ENCODE measurements around the gene CHRM5. TPM values are rescaled to one million over a fixed set of nuclear protein-coding genes. Genes with fewer than 3 reads are reported as not detected.

Gene CHRM5
- total and polyA plus RNA-seq, 2 donors (not counting 1 experiment from before 2014, with no cell fraction given): not detected

DNA sequence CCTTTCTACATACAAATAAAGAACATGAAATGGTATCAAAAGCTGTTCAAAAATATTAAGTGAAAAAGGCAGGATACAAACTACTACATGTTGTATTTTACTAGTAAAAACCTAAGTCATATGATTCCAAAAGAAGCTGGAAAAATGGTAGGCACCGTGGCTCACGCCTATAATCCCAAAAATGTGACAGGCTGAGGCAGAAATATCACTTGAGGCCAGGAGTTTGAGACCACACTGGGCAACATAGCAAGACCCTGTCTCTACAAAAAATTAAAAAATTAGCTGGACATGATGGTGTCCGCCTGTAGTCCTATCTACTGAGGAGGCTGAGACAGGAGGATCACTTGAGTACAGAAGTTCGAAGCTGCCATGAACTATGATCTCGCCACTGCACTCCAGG is 131.6 kb downstream of the CHRM5 start:
- no peaks in the 10 kb centered on the region for H4K20me1 ChIP-seq (ENCODE audit: control insufficient read depth, insufficient read depth, low read length, poor library complexity, severe bottlenecking)
- H3K36me3 ChIP-seq (replicated peaks in 1 of 2; ENCODE audit: control extremely low read depth in 1 of 2, control insufficient read depth in 1 of 2, extremely low read depth in 1 of 2, insufficient read depth in 2 of 2, low read length in 1 of 2): peaks cover 3 to 5% of the 10 kb centered on the region in 2 experiments
- H3K27me3 Mint-ChIP-seq: no peaks in the 10 kb centered on the region
- no peaks in the 10 kb centered on the region for H3K9me3 ChIP-seq (ENCODE audit: control extremely low read depth in 1 of 3, control insufficient read depth in 2 of 3, insufficient read depth in 1 of 3, low read length in 2 of 3)
- H3K4me3 ChIP-seq (ENCODE audit: control extremely low read depth in 1 of 5, extremely low read depth in 1 of 5, insufficient read depth in 1 of 5, low read depth in 2 of 5, low read length in 4 of 5): no peak overlapping the region
- ChIA-PET POLR2A (interaction anchor here (1.5 kb wide), 1 partner anchor 268 kb away, joined by 4 read pairs; no protein-coding TSS in a partner anchor), CTCF (interaction anchor here (1.0 to 1.4 kb wide), 2 partner anchors 38 to 39 kb away, joined by 3 to 4 read pairs; no protein-coding TSS in a partner anchor)
- 100% methylated on average over 3 of the region's 5 CpGs for WGBS (ENCODE audit: insufficient coverage)
- no peak overlapping the region for H3K4me2 ChIP-seq (replicated peaks; ENCODE audit: low read depth, low read length, poor library complexity, severe bottlenecking)
- no peak overlapping the region for H3K27ac Mint-ChIP-seq
- peaks cover 18 to 19% of the 10 kb centered on the region in 2 donors for H3K4me1 ChIP-seq (ENCODE audit: control insufficient read depth in 2 of 2, insufficient read depth in 2 of 2, low read length in 2 of 2)
- no peak overlapping the region for H2AFZ ChIP-seq (ENCODE audit: insufficient read depth, low read depth, low read length, poor library complexity, severe bottlenecking)
- DNase-seq (no peak), ATAC-seq (ENCODE audit: low read depth) (no peak)
- no peak overlapping the region for H3K27ac ChIP-seq (ENCODE audit: low read length in 2 of 2)
- no peak overlapping the region for H3K9ac ChIP-seq (ENCODE audit: low read length)
- intact Hi-C loops (cut with micrococcal nuclease): no loop called here
- TF ChIP-seq CTCF (IDR thresholded peaks at IDR 0.05): no peak
- no peak for TF ChIP-seq EZH2 (IDR thresholded peaks at IDR 0.05; ENCODE audit: borderline replicate concordance, insufficient read depth, low read depth, low read length, poor library complexity, severe bottlenecking)
- peak overlapping the region; percentile 41 for H3K4me3 Mint-ChIP-seq
- H3K4me1 Mint-ChIP-seq: peaks cover 41% of the 10 kb centered on the region
- H3K9me3 Mint-ChIP-seq (ENCODE audit: insufficient read depth): no peaks in the 10 kb centered on the region
- peaks cover 69% of the 10 kb centered on the region for H3K79me2 ChIP-seq (ENCODE audit: control insufficient read depth, insufficient read depth, low read length)
- H3K27me3 ChIP-seq (replicated peaks in 1 of 4; ENCODE audit: control extremely low read depth in 1 of 4, control insufficient read depth in 3 of 4, insufficient read depth in 4 of 4, low read length in 3 of 4): no peaks in the 10 kb centered on the region

- Mint-ChIP-seq H3K4me3 (peak within 1 kb of the TSS; percentile 98), H3K27ac (peak within 1 kb of the TSS; percentile 99), H3K9me3 (ENCODE audit: insufficient read depth) (no peaks in the 10 kb centered on the region), H3K4me1 (peaks cover 41% of the 10 kb centered on the region), H3K27me3 (no peaks in the 10 kb centered on the region)
- intact Hi-C loops (cut with micrococcal nuclease): loop anchor here (1.0 kb wide), 6 partner anchors 39 to 266 kb away; partner anchors contain the start of genes EMC4, KATNBL1 and LPCAT4
- H3K36me3 ChIP-seq (replicated peaks in 1 of 2; ENCODE audit: control extremely low read depth in 1 of 2, control insufficient read depth in 1 of 2, extremely low read depth in 1 of 2, insufficient read depth in 2 of 2, low read length in 1 of 2): peaks cover 0 to 3% of the 10 kb centered on the region in 2 experiments
- ChIA-PET POLR2A (interaction anchor here (0.5 to 1.1 kb wide), 4 partner anchors 61 to 217 kb away, joined by 3 to 4 read pairs (median 4); partner anchors contain the start of genes AVEN and EMC4), CTCF (interaction anchor here (1.3 to 2.8 kb wide), 2 partner anchors 39 to 108 kb away, joined by 4 to 17 read pairs; partner anchors contain the start of gene KATNBL1)
- no peak for TF ChIP-seq CTCF (IDR thresholded peaks at IDR 0.05)
- TF ChIP-seq EZH2 (IDR thresholded peaks at IDR 0.05; ENCODE audit: borderline replicate concordance, insufficient read depth, low read depth, low read length, poor library complexity, severe bottlenecking): no peak
- H3K9me3 ChIP-seq (ENCODE audit: control extremely low read depth in 1 of 3, control insufficient read depth in 2 of 3, insufficient read depth in 1 of 3, low read length in 2 of 3): no peaks in the 10 kb centered on the region
- H3K27ac ChIP-seq (ENCODE audit: low read length in 2 of 2): peak within 1 kb of the TSS; percentile 92 to 98
- under 1% methylated on average over 44 of the region's 48 CpGs for WGBS (ENCODE audit: insufficient coverage)
- H3K4me2 ChIP-seq (replicated peaks; ENCODE audit: low read depth, low read length, poor library complexity, severe bottlenecking): peak within 1 kb of the TSS; percentile 88
- H3K27me3 ChIP-seq (replicated peaks in 1 of 4; ENCODE audit: control extremely low read depth in 1 of 4, control insufficient read depth in 3 of 4, insufficient read depth in 4 of 4, low read length in 3 of 4): no peaks in the 10 kb centered on the region
- peak within 1 kb of the TSS; percentile 94 for H3K9ac ChIP-seq (ENCODE audit: low read length)
- ATAC-seq (ENCODE audit: low read depth): peak; percentile 99
- H3K4me3 ChIP-seq (ENCODE audit: control extremely low read depth in 1 of 5, extremely low read depth in 1 of 5, insufficient read depth in 1 of 5, low read depth in 2 of 5, low read length in 4 of 5): peak within 1 kb of the TSS; percentile 80 to 99 (median 82)
- no peaks in the 10 kb centered on the region for H4K20me1 ChIP-seq (ENCODE audit: control insufficient read depth, insufficient read depth, low read length, poor library complexity, severe bottlenecking)
- peaks cover 68% of the 10 kb centered on the region for H3K79me2 ChIP-seq (ENCODE audit: control insufficient read depth, insufficient read depth, low read length)
- H2AFZ ChIP-seq (ENCODE audit: insufficient read depth, low read depth, low read length, poor library complexity, severe bottlenecking): peak within 1 kb of the TSS; percentile 93
- peak; percentile 99 for DNase-seq
- peaks cover 18 to 19% of the 10 kb centered on the region in 2 donors for H3K4me1 ChIP-seq (ENCODE audit: control insufficient read depth in 2 of 2, insufficient read depth in 2 of 2, low read length in 2 of 2)
These were observed 133.3 kb downstream of the CHRM5 start, which contains the start of the genes EMC7 and PGBD4 for GRCh38 chr15:34101366-34102174. Gene EMC7, minus strand, starts transcription at chr15:34101862. Its CDS starts 23 bp downstream, at chr15:34101839. Gene PGBD4, plus strand, starts transcription at chr15:34102083. Its CDS starts 449 bp downstream, at chr15:34102532.

All from B cell (primary cell).